HG03457 (cell line): ENCODE measurements around the gene NEURL1.
"Not testable (repeated sequence)": the region's sequence is repeated elsewhere in the genome, so short reads cannot be mapped to it uniquely, and the experiment has no call there.

Experiments used
- ATAC-seq: cut with Tn5 transposase; IDR thresholded peaks from one replicate; pipeline ENCODE4 v1.9.1; 2021; ENCODE audit warnings: moderate number of reproducible peaks; ENCODE audit not compliant: unreplicated experiment

NEURL1 gene

DNA sequence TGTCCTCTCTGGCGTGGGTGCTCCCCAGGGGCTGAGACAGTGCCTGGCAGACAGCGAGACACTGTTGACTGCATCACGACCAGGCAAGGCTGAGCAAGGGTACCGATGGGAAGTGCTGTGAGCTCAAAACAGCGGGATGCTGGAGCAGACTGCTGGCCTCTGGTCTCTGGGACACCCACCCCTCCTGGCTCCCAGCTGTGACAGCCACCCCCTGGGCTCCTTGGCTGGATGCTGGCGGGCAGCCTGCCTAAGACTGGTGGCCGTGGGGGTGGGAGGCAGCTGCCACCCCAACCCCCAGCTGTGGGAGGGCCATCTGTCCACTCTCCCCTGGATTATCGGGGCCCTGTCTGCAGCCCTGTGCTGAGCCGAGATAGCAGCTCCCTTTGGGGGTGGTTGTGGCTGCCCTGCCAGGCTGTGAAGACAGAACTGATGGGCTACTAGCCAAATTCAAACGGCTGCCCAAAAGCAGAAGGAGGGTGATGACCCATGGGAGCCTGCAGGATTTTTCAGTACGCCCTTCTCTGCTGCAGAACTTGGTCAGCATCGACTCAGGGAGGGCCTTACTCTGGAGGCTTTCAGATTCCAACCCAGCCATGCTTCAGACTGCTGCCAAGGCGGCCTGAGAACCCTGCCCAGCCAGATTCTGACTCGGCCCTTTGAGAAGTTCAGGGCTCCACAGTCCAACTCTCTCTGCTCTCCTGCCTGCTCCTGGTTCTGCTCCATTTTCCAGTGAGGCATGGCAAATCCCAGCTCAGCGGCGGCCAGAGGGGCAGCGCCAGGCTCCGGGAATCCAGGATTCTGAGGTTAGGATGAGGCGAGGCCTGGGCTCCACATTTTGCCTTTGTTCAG, 125.3 kb downstream of the NEURL1 start:
- ATAC-seq: no peak

DNA sequence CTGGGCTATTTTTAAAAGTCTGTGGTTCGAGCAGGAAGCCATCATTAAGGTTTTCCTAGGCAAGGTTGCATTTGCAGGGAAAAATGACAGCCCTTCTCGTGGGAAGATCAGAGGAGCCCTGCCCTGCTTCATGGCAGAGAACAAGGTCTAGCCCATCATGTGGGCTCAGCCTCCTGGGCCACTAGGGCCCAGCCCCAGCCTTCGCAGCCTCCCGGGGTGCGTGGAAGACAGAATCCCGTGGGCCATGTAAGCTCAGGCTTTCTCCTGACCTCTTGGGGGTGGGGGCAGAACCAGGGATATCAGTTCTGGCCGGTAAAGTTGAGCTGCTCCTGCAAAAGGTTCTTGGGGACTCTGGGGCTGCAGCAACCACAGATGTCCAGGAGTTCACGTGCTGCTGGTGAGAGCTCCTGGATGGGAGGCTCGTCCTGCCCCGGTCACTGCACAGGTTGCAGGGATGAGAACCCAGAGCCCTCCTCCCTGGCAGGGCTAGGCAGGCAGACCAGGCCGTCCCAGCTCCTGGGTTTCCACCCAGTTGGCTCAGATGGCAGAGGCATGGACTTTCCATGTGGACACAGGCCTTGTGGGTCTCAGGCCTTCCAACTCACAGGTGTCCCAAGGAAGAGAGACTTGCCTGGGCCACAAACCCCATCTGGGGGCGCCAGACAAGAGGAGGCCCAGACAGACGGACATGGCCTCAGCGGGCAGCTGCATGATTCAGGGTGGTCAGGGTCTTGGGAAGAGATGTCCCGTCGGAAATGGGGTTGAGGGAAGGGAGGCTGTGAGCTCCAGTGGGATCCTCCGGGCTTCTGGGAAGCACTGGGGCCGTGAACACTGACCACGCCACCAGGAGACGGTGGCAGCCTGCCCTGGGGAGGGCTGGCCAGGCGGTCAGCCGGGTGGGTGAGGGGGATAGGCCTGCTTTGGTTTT, 126.2 kb downstream of the NEURL1 start:
- ATAC-seq: no peak

DNA sequence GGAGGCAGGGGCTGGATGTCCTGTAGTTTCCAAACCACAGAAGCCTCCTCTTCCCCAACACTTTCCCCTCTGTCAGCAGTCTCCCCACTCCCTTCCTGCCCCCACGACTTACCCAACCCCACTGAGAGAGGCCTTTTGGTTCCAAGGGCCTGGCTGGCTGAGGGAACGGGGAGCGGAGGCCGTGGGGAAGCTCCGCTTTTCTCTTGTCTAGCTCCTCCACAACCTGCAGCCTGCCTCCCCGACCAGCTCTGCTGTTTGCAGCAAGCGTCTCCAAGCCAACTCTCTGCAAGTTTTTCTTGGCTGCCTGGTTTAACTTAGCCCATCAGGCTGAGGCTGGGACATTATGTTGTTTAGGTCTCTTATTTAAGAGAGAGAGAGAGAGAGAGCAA, 126.8 kb downstream of the NEURL1 start:
- ATAC-seq: no peak

DNA sequence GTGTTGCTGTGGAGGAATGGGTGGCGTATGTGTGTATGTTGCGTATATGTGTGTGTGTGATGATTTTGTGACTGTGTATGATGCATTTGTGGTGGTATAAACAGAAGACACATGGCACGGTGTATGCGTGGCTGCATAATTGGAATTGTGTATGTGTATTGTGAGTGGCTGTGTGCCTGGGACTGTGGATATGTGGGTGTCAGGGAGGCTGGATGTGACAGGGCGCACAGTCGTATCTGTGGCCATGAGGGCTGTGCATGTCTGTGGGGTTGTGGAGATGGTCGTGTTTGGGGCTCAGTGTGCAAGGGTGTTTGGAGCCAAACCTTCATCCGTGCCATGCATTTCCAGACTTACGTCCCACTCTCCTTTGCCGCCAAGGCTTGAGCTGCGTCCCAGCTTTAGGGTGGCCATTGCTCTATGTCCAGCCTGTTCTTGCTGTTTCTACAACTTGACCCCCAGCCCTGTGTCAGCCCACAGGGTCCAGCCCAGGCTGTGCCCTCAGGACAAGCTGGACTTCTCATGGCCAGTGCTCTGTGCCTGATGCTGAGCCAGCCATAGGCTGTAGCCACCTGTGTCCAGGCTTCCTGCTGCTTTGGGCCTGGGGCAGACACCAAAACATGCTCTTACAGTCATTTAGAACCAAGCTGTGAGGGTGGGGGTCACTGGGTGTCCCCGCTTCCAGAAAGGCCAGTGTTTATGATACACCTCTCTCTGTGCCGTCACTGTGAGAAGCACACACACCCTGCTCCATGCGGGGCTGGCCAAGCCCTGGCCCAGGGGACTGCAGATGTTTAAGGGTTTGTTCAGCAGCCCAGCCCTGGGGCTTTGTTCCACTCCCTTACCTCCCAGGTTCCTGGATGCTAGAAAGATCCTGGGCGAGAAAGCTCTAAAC, 127.6 kb downstream of the NEURL1 start:
- ATAC-seq: no peak

DNA sequence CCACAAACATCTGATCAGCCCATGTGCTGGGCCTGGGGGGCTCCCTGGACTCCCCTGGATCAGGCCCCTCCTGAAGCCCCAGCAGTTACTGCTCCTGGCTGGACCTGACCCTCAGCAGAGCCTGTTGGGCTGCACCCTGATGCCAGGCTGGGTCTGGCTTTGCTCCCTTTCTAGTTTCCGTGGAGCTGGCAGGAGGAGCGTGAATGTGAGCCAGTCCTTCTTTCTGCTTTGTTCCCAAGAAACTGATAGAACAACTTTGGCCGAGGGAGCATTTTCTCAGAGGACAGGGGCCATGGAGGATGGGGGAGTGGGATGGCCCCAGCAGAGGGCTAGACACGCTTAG, 128.2 kb downstream of the NEURL1 start:
- ATAC-seq: no peak

DNA sequence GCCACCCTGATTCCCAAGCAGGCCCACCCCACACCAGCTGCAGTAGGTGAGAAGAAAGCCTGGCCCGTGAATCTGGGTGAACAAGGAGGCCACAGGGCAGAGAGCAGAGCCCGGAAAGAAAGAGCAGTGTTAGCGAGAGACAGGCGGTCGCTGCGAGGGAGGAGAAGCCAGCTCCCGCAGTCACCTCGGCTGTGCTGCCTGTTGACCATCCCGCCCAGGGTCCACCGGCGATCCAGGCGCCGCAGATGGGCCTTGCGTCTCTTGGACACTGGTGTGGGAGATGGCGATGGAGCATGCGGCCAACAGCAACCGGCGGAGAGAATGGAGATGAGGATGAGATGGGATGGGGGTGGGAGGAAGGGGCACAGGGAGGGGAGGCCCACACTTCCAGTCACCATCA, 128.8 kb downstream of the NEURL1 start:
- ATAC-seq: no peak

DNA sequence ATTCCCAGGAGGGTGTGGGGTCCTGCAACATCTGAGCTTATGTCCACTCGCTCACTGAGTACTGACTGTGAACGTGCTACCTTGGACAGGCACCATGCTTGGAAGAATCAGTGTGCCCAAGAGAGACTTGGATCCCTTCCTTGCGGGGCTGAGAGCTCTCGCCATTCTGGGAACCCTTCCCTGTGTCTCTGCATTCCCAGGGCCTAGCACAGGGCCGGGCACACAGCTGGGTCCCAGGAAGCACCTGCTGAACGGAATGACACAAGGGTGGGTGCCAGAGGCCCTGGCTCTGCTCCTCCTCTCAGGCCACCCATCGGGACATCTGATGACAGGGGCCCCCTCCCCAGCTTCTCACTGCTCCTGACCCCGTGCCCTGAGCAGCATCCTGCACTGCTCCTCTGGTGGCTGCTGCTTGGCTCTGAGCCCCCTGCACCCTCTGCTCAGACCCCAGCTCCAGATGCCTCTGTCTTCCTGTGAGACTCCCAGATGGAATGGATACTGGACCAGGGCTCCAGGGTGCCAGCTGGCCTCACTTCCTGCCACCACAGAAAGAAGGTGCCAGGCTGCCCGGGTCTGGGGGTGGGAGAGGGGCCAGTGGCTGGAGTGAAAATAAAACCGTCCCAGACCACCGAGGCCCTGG, 129.6 kb downstream of the NEURL1 start:
- ATAC-seq: no peak

DNA sequence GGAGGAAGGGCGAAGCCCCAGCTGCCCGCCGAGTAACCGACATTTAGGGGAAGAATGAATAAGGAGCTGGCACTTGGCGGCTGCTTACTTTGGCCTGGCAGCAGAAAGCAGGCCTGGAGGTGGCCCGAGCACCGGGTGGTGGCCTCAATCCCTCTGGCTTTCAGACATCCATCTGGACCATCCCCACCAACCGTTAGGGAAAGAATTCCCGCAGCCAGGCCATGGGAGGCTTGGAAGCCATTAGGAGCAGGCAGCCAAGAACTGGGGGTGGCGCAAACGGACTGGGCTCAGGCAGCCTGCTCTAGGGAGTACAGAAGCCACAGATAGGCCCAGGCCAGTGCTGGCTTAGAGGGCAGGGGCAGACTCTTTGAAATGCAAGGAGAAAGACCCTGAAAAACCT, 132.7 kb downstream of the NEURL1 start:
- ATAC-seq: no peak

DNA sequence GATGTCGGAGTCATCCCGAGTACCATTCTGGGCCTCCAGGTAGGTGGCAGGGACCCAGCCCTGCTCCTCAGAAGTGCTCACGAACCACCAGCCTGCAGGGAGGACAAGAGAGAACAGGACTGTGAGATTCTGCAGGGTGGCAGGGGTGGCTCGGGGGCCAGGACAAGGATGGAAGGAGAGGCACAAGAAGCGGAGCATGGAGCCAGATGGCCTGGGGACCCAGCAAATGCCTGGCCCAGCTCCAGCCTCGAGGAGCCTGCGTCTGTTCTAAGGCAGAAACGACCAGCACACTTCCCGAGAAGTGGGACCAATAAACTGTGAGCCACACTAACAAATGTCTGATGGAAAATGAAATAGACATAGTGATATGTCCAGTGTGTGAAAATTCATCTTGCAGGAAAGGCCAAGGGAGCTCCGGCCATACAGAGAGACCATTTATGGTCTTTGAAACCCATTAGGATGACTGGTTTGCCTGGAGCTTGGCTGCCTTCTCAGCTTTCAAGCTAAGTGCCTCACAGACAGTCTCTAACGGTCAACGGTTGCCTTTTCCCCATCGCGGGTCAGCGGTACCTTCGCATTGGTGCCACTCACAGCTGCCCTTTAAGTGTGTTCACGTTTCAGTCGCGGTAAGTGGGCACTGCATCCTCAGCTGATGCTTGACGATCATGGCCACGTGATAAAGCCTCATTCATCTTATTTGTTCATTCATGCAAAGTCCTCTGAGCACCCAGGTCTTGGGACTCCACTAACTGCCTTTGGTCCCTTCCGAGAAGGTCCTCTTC, 133.8 kb downstream of the NEURL1 start:
- ATAC-seq: no peak

DNA sequence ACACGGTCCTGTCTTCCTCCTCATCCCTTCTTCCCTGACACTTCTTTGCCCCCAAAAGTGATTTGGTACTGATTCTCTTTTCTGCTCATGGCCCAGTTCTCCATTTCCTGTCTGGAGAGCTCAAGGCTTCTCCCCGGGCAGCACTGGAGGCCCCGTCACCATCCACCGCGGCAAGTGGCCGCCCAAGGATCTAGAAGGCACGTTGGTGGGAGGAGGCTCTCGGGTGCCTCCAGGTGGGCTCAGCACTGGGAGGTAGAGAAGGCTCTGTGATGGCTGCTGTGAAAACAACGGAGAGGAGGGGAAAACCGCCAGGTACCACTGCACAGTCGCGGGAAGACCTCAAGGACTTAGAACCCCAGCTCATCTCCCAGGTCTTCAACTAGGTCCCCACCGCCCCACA, 134.4 kb downstream of the NEURL1 start:
- no peak for ATAC-seq

DNA sequence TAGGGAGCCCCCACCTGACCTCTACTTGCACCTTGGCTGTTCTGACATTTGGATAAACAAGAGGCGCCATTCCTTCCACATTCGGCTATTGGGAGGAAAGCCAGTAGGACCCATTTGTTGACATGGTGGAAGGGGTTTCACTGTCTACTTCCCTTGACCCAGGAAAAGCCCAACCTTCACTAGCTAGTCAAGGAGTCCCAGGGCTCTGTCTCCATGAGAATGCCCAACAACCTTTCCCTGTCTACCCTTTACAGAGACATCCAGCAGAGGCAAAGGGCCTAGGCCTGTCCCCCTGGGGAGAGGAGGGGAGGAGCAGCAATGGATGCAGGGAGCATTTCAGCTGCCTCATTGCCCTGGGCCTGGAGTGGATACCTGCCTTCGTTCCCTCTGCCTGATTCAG, 136.1 kb downstream of the NEURL1 start:
- ATAC-seq: no peak

DNA sequence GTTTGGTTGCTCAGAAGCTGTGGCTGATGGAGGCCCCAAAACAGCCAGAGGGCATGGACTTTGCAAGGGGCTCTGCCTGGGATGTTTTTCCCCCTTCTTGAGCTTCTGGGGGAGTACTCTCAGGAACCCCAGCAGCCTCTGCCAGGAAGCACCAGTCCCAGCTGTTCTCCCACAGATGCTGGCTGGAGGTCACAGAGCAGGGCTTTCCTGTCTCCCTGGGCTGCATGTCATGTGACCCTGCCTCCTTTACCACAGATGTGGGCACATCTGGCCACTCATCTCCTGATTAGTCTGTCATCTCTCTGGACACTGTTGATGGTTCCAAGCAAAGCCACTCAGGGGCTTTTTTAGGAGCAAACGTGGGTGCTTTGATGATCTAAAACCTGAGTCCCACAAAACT, 136.7 kb downstream of the NEURL1 start:
- ATAC-seq: no peak

DNA sequence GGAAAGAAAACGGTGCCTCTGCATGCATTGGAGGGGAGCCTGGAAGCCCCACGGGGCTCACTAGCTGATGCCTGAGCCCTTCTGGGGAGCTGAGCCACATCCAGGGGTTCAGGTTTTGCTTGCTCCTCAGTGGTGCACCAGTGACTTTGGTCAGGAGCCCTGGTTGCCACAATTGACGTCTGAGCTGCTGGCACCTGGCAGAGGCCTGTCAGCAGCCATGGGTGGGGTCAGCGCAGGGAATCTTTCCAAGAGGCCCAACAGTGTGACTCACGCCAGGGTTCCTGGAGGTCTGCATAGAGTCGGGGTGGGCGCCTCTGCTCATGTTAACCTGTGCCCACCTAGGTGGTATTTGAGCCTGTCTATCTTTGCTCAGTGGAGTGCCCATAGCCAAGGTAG, 138.7 kb downstream of the NEURL1 start:
- ATAC-seq: no peak

DNA sequence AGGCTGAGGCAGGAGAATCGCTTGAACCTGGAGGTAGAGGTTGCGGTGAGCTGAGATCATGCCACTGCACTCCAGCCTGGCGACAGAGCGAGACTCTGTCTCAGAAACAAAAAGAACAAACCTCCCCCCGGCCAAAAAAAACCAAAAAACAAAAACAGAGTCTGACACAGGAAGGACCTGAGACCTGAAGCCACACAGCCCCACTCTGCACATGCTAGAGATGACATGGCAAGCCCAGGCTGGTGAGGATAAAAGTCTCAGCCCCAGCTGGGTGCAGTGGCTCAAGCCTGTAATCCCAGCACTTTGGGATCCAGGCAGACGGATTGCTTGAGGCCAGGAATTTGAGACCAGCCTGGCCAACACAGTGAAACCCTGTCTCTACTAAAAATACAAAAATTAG, 139.4 kb downstream of the NEURL1 start:
- ATAC-seq: not testable (repeated sequence)

DNA sequence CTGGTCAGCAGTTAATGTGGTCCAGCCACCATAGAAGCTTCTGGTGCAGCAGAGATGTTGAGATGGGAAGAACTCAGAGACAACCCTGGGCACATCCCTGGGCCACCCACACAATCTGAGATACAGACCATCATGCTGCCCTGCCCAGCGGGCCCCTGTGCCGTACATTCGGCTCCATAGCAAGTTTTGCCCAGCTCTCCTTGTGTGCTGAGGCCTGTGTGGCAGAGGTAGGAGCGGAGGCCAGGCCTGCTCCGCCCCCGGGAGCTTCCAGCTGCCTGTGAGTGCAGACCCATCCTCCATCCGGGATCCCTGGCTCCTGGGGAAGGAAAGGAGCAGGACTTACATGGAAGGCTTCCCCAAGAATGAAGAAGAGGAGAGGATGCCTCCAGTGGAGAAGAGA, 140.3 kb downstream of the NEURL1 start:
- ATAC-seq: no peak

DNA sequence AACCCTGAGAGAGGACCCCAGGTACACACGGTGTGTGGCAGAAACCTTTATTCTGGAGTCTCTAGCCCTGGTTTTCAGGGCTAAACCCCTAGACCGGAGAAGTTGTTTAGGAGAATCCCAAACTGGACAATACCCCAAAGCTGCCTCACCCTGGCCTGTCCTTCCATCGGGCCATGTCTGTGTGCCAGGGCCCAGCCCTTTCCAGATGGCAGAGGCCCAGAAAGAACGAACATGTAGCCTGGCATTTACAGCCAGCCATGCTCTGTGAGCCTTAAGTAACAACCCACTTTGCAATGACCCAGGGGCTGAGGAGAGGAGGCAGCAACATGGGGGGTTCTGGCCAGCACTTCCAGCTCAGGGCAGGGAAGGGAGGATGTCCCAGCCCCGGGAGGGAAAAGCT, 142.1 kb downstream of the NEURL1 start:
- ATAC-seq: no peak

DNA sequence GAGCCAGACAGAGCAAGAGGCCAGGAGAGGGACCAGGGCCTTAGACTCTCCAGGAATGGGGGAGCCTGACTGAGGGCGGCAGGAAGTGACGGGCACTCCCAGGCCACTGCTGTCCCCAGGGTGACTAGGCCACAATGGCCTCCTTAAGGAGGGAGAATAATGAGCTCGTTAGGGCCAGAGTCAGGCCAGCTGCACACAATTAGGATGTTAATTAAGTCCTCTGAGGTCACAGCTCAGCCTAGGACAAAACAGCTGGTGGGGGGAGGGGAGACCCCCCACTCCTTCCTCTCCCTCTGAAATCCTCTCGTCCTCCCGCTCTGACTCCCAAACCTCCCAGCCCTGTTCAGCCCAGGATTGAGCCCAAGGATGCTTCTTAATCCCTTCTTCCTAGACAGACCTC, 143.0 kb downstream of the NEURL1 start:
- ATAC-seq: no peak

DNA sequence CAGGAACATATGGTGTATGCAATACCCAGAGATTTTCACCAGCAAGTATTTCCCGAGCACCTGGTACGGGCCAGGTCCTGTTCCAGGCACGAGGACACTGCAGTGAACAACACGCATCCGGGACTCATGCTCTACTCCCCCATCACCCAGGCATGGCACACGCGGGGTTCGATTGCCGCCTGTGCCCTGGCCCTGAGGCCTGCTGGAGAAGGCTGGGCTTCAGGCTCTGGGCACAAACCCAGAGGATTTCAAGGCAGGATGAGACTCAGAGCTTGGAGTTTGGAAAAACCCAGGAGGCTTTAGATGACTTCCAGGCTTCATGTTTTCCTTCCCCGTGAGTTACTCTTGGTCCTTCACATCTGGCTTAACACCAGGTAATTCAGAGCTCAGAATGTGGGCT, 143.5 kb downstream of the NEURL1 start:
- ATAC-seq: no peak

DNA sequence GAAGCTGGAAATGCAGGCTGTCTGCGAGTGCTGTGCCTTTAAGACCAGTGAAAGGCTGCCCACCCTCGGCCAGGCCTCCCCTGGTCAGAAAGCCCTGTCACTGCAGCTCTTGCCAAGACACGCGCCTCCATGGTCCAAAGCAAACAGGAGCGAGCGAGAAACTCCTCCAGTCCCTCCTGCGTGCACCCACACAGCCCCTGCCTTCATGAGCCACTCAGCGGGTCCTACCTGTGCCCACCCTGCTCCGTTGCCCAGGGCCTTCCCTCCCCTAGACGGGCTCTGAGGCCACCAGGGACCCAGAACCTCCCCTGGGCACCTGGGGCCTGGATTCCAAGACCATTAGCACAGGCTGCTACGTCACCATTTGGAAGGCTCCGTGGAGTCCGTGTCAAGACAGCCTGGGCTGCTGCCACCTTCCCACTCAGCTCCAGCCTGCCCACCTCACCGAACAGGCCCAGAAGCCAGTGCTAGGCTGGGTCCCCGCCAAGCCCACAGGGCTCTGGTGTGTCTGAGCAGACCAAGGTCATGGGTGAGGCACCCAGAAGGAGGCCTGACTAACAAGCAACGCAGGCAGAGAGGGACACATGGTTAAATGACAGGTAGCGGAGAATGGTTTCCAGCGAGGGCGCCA, 144.5 kb downstream of the NEURL1 start:
- no peak for ATAC-seq
